GM12878 (cell line): ENCODE measurements around the gene CPLANE2. TPM values are rescaled to one million over a fixed set of nuclear protein-coding genes. Genes with fewer than 3 reads are reported as not detected.
A peak's percentile ranks its signal among the peaks of the same experiment; 100 is the strongest.

ENCODE experiments used
- ATAC-seq: fragments of 200-7000 bp; cut with Tn5 transposase; 3 replicates; pipeline ENCODE4 v1.9.1; 2020; ENCODE audit warnings: mild to moderate bottlenecking, moderate library complexity
- Bru-seq: library from RNA; stranded (reverse); fragments of 400-500 nt; gene quantifications from one replicate; lab custom pipeline; 2021; lab: Mats Ljungman, UMichigan
- BruChase-seq, 2 experiments: library from RNA; stranded (reverse); fragments of 400-500 nt; gene quantifications; one replicate each; lab custom pipeline; 2021; lab: Mats Ljungman, UMichigan
- BruUV-seq: library from RNA; stranded (reverse); fragments of 400-500 nt; replicated peaks from 2 replicates; lab custom pipeline; 2021; lab: Mats Ljungman, UMichigan
- CTCF ChIA-PET: fragments of 300-600 bp; sonication (Branson Sonifier 250); formaldehyde crosslinking; extraction: SDS; loops from one replicate; lab custom pipeline; 2021; ENCODE audit warnings: inconsistent platforms; lab: Yijun Ruan, JAX
- POLR2A ChIA-PET: fragments of 350-600 bp; formaldehyde crosslinking; extraction: SDS; loops from one replicate; lab custom pipeline; 2021; ENCODE audit warnings: inconsistent platforms; lab: Charles Lee
- RAD21 ChIA-PET: fragments of 300-600 bp; sonication (Branson Sonifier 250); formaldehyde crosslinking; loops from one replicate; lab custom pipeline; 2023; ENCODE audit warnings: antibody characterized with exemption; ENCODE audit not compliant: unreplicated experiment; lab: Charles Lee
- SMC1A ChIA-PET: fragments of 300-600 bp; sonication (Branson Sonifier 250); formaldehyde crosslinking; loops from one replicate; lab custom pipeline; 2023; ENCODE audit not compliant: unreplicated experiment, uncharacterized antibody; lab: Charles Lee
- DNase-seq: peaks from one replicate; pipeline ENCODE4 v3.0.0-alpha.2; 2011; ENCODE audit warnings: low read depth, low spot score
- FAIRE-seq: peaks from 3 replicates; lab custom pipeline; 2011; peaks lifted over from hg19 to GRCh38; lab: Jason Lieb, UNC
- H2AFZ ChIP-seq: 2 replicates; pipeline ENCODE4 v1.6.0; 2011; ENCODE audit warnings: low read depth, low read length, control low read depth; ENCODE audit not compliant: control insufficient read depth
- H3K27ac ChIP-seq: 2 replicates; pipeline ENCODE4 v1.5.1; 2011; ENCODE audit warnings: control low read depth; ENCODE audit not compliant: control insufficient read depth, insufficient read depth
- H3K27me3 ChIP-seq, 2 experiments: replicated peaks in 1 of 2; 2 replicates each; pipeline versions ENCODE4 v1.6.0 to v1.6.1; 2011; ENCODE audit warnings: low read length in 1 of 2; ENCODE audit not compliant: control insufficient read depth in 2 of 2, insufficient read depth in 2 of 2
- H3K36me3 ChIP-seq, 2 experiments: 2 replicates each; pipeline ENCODE4 v1.5.1; 2011; ENCODE audit warnings: low read length in 1 of 2; ENCODE audit not compliant: control insufficient read depth in 2 of 2, insufficient read depth in 2 of 2
- H3K4me1 ChIP-seq: 2 replicates; pipeline ENCODE4 v1.6.1; 2011; ENCODE audit warnings: mild to moderate bottlenecking, low read length, moderate library complexity, mixed read lengths; ENCODE audit not compliant: control insufficient read depth, insufficient read depth
- H3K4me2 ChIP-seq: 2 replicates; pipeline ENCODE4 v1.6.0; 2011; ENCODE audit warnings: control low read depth; ENCODE audit not compliant: control insufficient read depth, insufficient read depth
- H3K4me3 ChIP-seq: fragments of 200-600 bp; sonication (generic); 2 replicates; pipeline ENCODE4 v1.5.1; 2016
- H3K79me2 ChIP-seq: 2 replicates; pipeline ENCODE4 v1.6.0; 2011; ENCODE audit warnings: low read length; ENCODE audit not compliant: control insufficient read depth, insufficient read depth
- H3K9ac ChIP-seq: 2 replicates; pipeline ENCODE4 v1.8.0; 2011; ENCODE audit warnings: low read length, control low read depth, mixed read lengths; ENCODE audit not compliant: control insufficient read depth, insufficient read depth
- H3K9me3 ChIP-seq: replicated peaks from 3 replicates; pipeline ENCODE4 v1.5.1; 2011; ENCODE audit warnings: mild to moderate bottlenecking, low read length; ENCODE audit not compliant: control insufficient read depth, insufficient read depth
- H4K20me1 ChIP-seq: 2 replicates; pipeline ENCODE4 v1.6.0; 2011; ENCODE audit not compliant: control insufficient read depth, insufficient read depth
- ATF7 ChIP-seq: fragments of 450-650 bp; IDR thresholded peaks from 2 replicates; pipeline ENCODE4 v1.6.1; 2016; ENCODE audit warnings: low read depth, mild to moderate bottlenecking
- BACH1 ChIP-seq: fragments of 450-650 bp; IDR thresholded peaks from 2 replicates; pipeline ENCODE4 v1.6.1; 2017; ENCODE audit warnings: mild to moderate bottlenecking, borderline replicate concordance
- BMI1 ChIP-seq: fragments of 450-650 bp; IDR thresholded peaks from 2 replicates; pipeline ENCODE4 v1.6.1; 2016; ENCODE audit warnings: mild to moderate bottlenecking, moderate library complexity, borderline replicate concordance
- CBX3 ChIP-seq: fragments of 200-600 bp; sonication (generic); IDR thresholded peaks from 2 replicates; pipeline ENCODE4 v1.6.1; 2016; ENCODE audit warnings: low read depth, borderline replicate concordance
- CHD2 ChIP-seq: IDR thresholded peaks from 2 replicates; pipeline ENCODE4 v1.6.1; 2011; ENCODE audit warnings: low read depth, low read length, improper control_type of control experiment, borderline replicate concordance
- EGR1 ChIP-seq, 2 experiments: IDR thresholded peaks; 1 replicate in 1 of 2; 2 replicates in 1 of 2; pipeline ENCODE4 v1.6.1; 2011 to 2012; ENCODE audit warnings: low read depth in 2 of 2, low read length in 2 of 2, borderline replicate concordance in 1 of 2, mild to moderate bottlenecking in 1 of 2, moderate library complexity in 1 of 2
- GATAD2B ChIP-seq: fragments of 450-650 bp; conservative IDR thresholded peaks from 2 replicates; pipeline ENCODE4 v1.6.1; 2017; ENCODE audit warnings: low read depth, mild to moderate bottlenecking, moderate library complexity
- IKZF1 ChIP-seq: fragments of 450-650 bp; conservative IDR thresholded peaks from 2 replicates; pipeline ENCODE4 v1.6.1; 2017; ENCODE audit warnings: antibody characterized with exemption, mild to moderate bottlenecking
- LARP7 ChIP-seq: fragments of 450-650 bp; IDR thresholded peaks from 2 replicates; pipeline ENCODE4 v1.6.1; 2017; ENCODE audit warnings: mild to moderate bottlenecking
- MEF2B ChIP-seq: fragments of 450-650 bp; IDR thresholded peaks from 2 replicates; pipeline ENCODE4 v1.6.1; 2018; ENCODE audit warnings: mild to moderate bottlenecking, moderate library complexity; ENCODE audit not compliant: partially characterized antibody, poor library complexity, severe bottlenecking
- MYC ChIP-seq: IDR thresholded peaks from 2 replicates; pipeline ENCODE4 v1.6.1; 2011; ENCODE audit warnings: mild to moderate bottlenecking, low read length, moderate library complexity, inconsistent platforms; ENCODE audit not compliant: insufficient read depth, insufficient replicate concordance, insufficient read length, severe bottlenecking
- NBN ChIP-seq: fragments of 450-650 bp; IDR thresholded peaks from 2 replicates; pipeline ENCODE4 v1.6.1; 2016
- RB1 ChIP-seq: fragments of 450-650 bp; formaldehyde crosslinking; IDR thresholded peaks from 2 replicates; pipeline ENCODE4 v1.6.1; 2017; ENCODE audit warnings: mild to moderate bottlenecking, borderline replicate concordance
- TCF12 ChIP-seq: IDR thresholded peaks from 2 replicates; pipeline ENCODE4 v1.6.1; 2011; ENCODE audit warnings: low read depth, mild to moderate bottlenecking, low read length
- WRNIP1 ChIP-seq: IDR thresholded peaks from 2 replicates; pipeline ENCODE4 v1.6.1; 2011; ENCODE audit warnings: low read depth, low read length, improper control_type of control experiment, borderline replicate concordance
- YY1 ChIP-seq: IDR thresholded peaks from 2 replicates; pipeline ENCODE4 v1.6.1; 2011; ENCODE audit warnings: low read depth, mild to moderate bottlenecking, low read length
- WGBS: methylation state at CpG from one replicate; pipeline ENCODE4 v1.1.6; 2016; ENCODE audit warnings: low lambda C conversion rate; ENCODE audit not compliant: insufficient replicate concordance, insufficient coverage; ENCODE audit errors: missing lambda C conversion rate; 5-methylcytosine and 5-hydroxymethylcytosine counted together
- in situ Hi-C: fragments of 300-500 bp; cut with MboI; formaldehyde crosslinking; loops from 9 replicates; pipeline ENCODE4 v1.14.3; 2018; ENCODE audit warnings: mixed read lengths
- intact Hi-C: fragments of 100-400 bp; cut with micrococcal nuclease; formaldehyde crosslinking; loops from one replicate; pipeline ENCODE4 v1.14.2; 2022; ENCODE audit not compliant: unreplicated experiment
- long read RNA-seq, 2 experiments: library from polyadenylated mRNA; unstranded; transcript quantifications; one replicate each; pipeline ENCODE4 v2.0.0, GENCODE V29; 2019 to 2020
- polyA minus RNA-seq, 3 experiments: library from RNA; depleted of rRNA, polyadenylated mRNA; stranded (reverse); fragments of >200 nt; gene quantifications; 2 replicates each; pipeline ENCODE4 v1.2.3, GENCODE V29; 2011
- polyA plus RNA-seq, 11 experiments: library from polyadenylated mRNA; depleted of rRNA in 4 of 11; unstranded in 6 of 11; stranded (reverse) in 5 of 11; fragments of >200 nt; fragmentation: Nextera tagmentation in 4 of 11; fragmentation: Illumina TruSeq in 1 of 11; extraction: Ambion mirVana in 4 of 11; extraction: Trizol in 1 of 11; gene quantifications; 1 replicate in 1 of 11; 2 replicates in 10 of 11; pipeline versions ENCODE4 v1.2.1 to v1.2.3, GENCODE V29; 2011 to 2016; ENCODE audit warnings: inconsistent platforms in 2 of 11, missing spikeins in 2 of 11, low read depth in 1 of 11
- total RNA-seq, 4 experiments: library from RNA; depleted of rRNA in 3 of 4; stranded (reverse); fragments of >200 nt in 3 of 4; fragmentation: Illumina TruSeq in 1 of 4; extraction: Trizol in 1 of 4; gene quantifications; 2 replicates each; pipeline versions ENCODE4 v1.2.1 to v1.2.3, GENCODE V29; 2013 to 2021
- TF ChIP-seq, protein P1 (sequence below): IDR thresholded peaks from 2 replicates; pipeline ENCODE4 v1.6.1; 2012; ENCODE audit warnings: low read depth, low read length, improper control_type of control experiment

CPLANE2 gene, protein sequence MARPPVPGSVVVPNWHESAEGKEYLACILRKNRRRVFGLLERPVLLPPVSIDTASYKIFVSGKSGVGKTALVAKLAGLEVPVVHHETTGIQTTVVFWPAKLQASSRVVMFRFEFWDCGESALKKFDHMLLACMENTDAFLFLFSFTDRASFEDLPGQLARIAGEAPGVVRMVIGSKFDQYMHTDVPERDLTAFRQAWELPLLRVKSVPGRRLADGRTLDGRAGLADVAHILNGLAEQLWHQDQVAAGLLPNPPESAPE
- total RNA-seq (2013; cell fraction: nucleolus; rRNA removed) = 4.0 and 4.2 TPM in 2 replicates
- total RNA-seq (2014; rRNA removed) (2.6 and 4.5 TPM in 2 replicates), total RNA-seq (2014; rRNA removed; fragmentation: Illumina TruSeq; extraction: Trizol) (1.4 and 2.5 TPM in 2 replicates), total RNA-seq (2021) (4.0 and 4.1 TPM in 2 replicates), polyA plus RNA-seq (2011; rRNA removed) (0.61 and 1.3 TPM in 2 replicates), polyA plus RNA-seq (2014; fragmentation: Illumina TruSeq; extraction: Trizol) (0.11 and 1.2 TPM in 2 replicates), polyA plus RNA-seq (2014; fragmentation: Nextera tagmentation; extraction: Ambion mirVana) (under 1 TPM in 1 of 2 experiments, not detected in 1; 0.09 TPM), polyA plus RNA-seq (2014; rRNA removed) (1.2 and 3.7 TPM in 2 replicates), polyA plus RNA-seq (2016; fragmentation: Nextera tagmentation; extraction: Ambion mirVana) (1 to 10 TPM; 2.3 to 2.9 TPM), polyA minus RNA-seq (2011; rRNA and poly(A)+ RNA removed) (7.0 and 7.2 TPM in 2 replicates), Bru-seq, nascent RNA (percentile 44 among the genes with signal in this experiment), BruChase-seq, experiment 1, labeled RNA remaining after a 6-hour chase (percentile 41 among the genes with signal in this experiment), BruChase-seq, experiment 2, labeled RNA remaining after a 2-hour chase (percentile 45 among the genes with signal in this experiment)
- polyA plus RNA-seq (2011; ENCODE audit: low read depth) = 0.39 TPM
- polyA plus RNA-seq (2011; cell fraction: cytosol; rRNA removed) = 2.2 and 4.4 TPM in 2 replicates
- 4.3 and 5.5 TPM in 2 replicates for polyA plus RNA-seq (2011; cell fraction: nucleus; rRNA removed)
- polyA plus RNA-seq (2012) = 3.8 and 4.0 TPM in 2 replicates
- polyA minus RNA-seq (2011; cell fraction: cytosol; rRNA and poly(A)+ RNA removed) = 0.83 TPM in 1 of 2 replicates, not detected in the other
- polyA minus RNA-seq (2011; cell fraction: nucleus; rRNA and poly(A)+ RNA removed) = 3.7 and 4.0 TPM in 2 replicates
- long read RNA-seq, experiment 1 = 0 reads
- long read RNA-seq, experiment 2 = 0 reads

DNA sequence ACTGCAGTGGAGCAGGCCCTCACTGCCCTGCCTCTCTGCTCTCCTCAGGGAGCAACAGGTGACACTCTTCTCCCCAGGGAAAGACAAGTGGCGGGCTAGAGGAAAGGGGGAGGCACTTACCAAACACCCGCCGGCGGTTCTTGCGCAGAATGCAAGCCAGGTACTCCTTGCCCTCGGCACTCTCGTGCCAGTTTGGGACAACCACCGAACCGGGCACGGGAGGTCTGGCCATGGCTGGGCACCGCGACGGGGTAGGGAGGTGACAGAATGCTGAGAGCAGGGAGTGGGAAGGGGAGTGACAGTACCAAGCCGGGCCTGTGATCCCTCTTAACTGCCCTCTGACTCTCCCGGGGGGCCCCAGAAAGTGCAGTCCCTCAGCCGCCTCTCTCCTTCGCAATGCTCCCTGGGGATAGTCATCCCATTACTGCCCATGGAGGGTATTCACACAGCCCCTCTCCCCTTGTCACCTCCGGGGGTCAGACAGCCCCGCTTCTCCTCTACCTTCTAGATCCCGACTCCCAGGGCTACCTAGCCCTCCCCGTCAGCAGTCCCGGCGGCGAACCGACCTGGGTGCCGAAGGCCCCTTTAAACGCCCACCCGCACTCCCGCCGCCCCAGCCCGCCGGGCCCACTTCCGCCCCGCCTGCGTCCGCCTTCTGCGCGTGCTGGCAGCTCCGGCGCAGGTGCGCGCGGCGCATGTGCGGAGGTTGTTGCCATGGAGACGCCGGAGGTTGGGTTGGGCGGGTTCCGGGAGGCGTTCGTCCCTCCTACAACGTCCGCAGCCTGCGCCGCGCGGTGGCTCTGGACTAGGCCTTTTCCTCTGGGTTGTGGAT lies at the start of gene CPLANE2:
Gene CPLANE2, minus strand, starts transcription at position 673 of the 832 bp plus-strand sequence. Its CDS starts 441 bp downstream, at position 232.
- Histone ChIP-seq H3K4me3 (peak within 1 kb of the TSS; percentile 68), H3K36me3 (no peaks in the 10 kb centered on the region), H3K27ac (peak within 1 kb of the TSS; percentile 84), H3K9me3 (no peaks in the 10 kb centered on the region), H3K4me2 (peak within 1 kb of the TSS; percentile 98), H3K79me2 (no peaks in the 10 kb centered on the region), H2AFZ (peak within 1 kb of the TSS; percentile 94), H3K27me3 (no peaks in the 10 kb centered on the region), H3K4me1 (peaks cover 17% of the 10 kb centered on the region), H4K20me1 (no peaks in the 10 kb centered on the region), H3K9ac (peak within 1 kb of the TSS; percentile 79)
- ChIA-PET SMC1A (interaction anchor here (1.0 to 1.8 kb wide), 7 partner anchors 11 to 158 kb away, joined by 3 to 11 read pairs (median 3); no protein-coding TSS in a partner anchor), CTCF (interaction anchor here (0.6 to 4.1 kb wide), 8 partner anchors 9 to 158 kb away, joined by 3 to 27 read pairs (median 3); no protein-coding TSS in a partner anchor), POLR2A (interaction anchor here (0.9 to 1.9 kb wide), 6 partner anchors 19 to 402 kb away, joined by 3 to 14 read pairs (median 4); partner anchors contain the start of gene SZRD1), RAD21 (interaction anchor here (0.6 to 2.3 kb wide), 7 partner anchors 20 to 158 kb away, joined by 3 to 9 read pairs (median 5); no protein-coding TSS in a partner anchor)
- intact Hi-C loops = loop anchor here (5.0 kb wide), 1 partner anchor 131 kb away; the partner anchor contains the start of gene SZRD1
- in situ Hi-C loops = no loop called here
- ATAC-seq = peak; percentile 93
- WGBS = under 1% methylated on average over 56 of the region's 57 CpGs
- peak; percentile 47 for FAIRE-seq
- TSS peak; percentile 66 for BruUV-seq
- DNase-seq = peak; percentile 76
- TF ChIP-seq LARP7 = peak; percentile 36; the same call in 1 of the 2 replicates
- no peak for TF ChIP-seq ATF7
- TF ChIP-seq WRNIP1 = no peak
- TF ChIP-seq BACH1 = peak; percentile 47; the same call in 1 of the 2 replicates
- TF ChIP-seq CHD2 = no peak
- peak; percentile 50; the same call in 1 of the 2 replicates for TF ChIP-seq NBN
- no peak for TF ChIP-seq CBX3
- TF ChIP-seq MYC = peak; percentile 64
- 0 out of 2 replicates have a peak, but pooled peaks have one; percentile 46 for TF ChIP-seq GATAD2B
- peak; percentile 96 for TF ChIP-seq BMI1
- peak; percentile 69; the same call in 1 of the 2 replicates for TF ChIP-seq RB1
- TF ChIP-seq IKZF1 = peak; percentile 89
- TF ChIP-seq, protein P1, sequence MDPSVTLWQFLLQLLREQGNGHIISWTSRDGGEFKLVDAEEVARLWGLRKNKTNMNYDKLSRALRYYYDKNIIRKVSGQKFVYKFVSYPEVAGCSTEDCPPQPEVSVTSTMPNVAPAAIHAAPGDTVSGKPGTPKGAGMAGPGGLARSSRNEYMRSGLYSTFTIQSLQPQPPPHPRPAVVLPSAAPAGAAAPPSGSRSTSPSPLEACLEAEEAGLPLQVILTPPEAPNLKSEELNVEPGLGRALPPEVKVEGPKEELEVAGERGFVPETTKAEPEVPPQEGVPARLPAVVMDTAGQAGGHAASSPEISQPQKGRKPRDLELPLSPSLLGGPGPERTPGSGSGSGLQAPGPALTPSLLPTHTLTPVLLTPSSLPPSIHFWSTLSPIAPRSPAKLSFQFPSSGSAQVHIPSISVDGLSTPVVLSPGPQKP = peak; percentile 69; the same call in 1 of the 2 replicates
- TF ChIP-seq TCF12 = peak; percentile 51; the same call in 1 of the 2 replicates
- TF ChIP-seq YY1 = 0 out of 2 replicates have a peak, but pooled peaks have one; percentile 21
- peak; percentile 93 for TF ChIP-seq MEF2B
- TF ChIP-seq EGR1 (IDR thresholded peaks at IDR 0.05; ENCODE audit: borderline replicate concordance in 1 of 2, low read depth in 2 of 2, low read length in 2 of 2) = peak in 1 of 2 experiments; percentile 81; a peak in 2 of 3 replicates
